ENCODE data around the gene ANKRD40CL.
A peak's percentile ranks its signal among the peaks of the same experiment; 100 is the strongest.

ANKRD40CL gene

GRCh38 chr17:50800196-50800700, 32.9 kb upstream of the ANKRD40CL start:
- no peak overlapping the region for H3K4me3 Mint-ChIP-seq
- no peaks in the 10 kb centered on the region for H3K36me3 Mint-ChIP-seq (ENCODE audit: insufficient read depth)
- no peaks in the 10 kb centered on the region for H3K4me1 Mint-ChIP-seq (ENCODE audit: low read depth in 2 of 2)
- no peaks in the 10 kb centered on the region for H3K9me3 Mint-ChIP-seq
- H3K27me3 Mint-ChIP-seq, result peaks cover 0 to 7% of the 10 kb centered on the region in 2 donors
- no peak overlapping the region for H3K27ac Mint-ChIP-seq
- no peak for DNase-seq
- ATAC-seq (replicated peaks), result no peak

GRCh38 chr17:50799582-50799981, 32.3 kb upstream of the ANKRD40CL start:
- DNase-seq (no peak), ATAC-seq (replicated peaks) (no peak)
- Mint-ChIP-seq H3K4me1 (ENCODE audit: low read depth in 2 of 2) (no peaks in the 10 kb centered on the region), H3K27ac (no peak overlapping the region), H3K27me3 (peaks cover 0 to 7% of the 10 kb centered on the region in 2 donors), H3K36me3 (ENCODE audit: insufficient read depth) (no peaks in the 10 kb centered on the region), H3K4me3 (no peak overlapping the region), H3K9me3 (no peaks in the 10 kb centered on the region)

- DNase-seq (no peak), ATAC-seq (replicated peaks) (no peak)
- H3K9me3 Mint-ChIP-seq, result no peaks in the 10 kb centered on the region
- H3K27ac Mint-ChIP-seq, result no peak overlapping the region
- H3K4me3 Mint-ChIP-seq, result no peak overlapping the region
- H3K4me1 Mint-ChIP-seq (ENCODE audit: low read depth in 2 of 2), result no peaks in the 10 kb centered on the region
- H3K27me3 Mint-ChIP-seq, result peaks cover 0 to 7% of the 10 kb centered on the region in 2 donors
- peaks cover 3% of the 10 kb centered on the region for H3K36me3 Mint-ChIP-seq (ENCODE audit: insufficient read depth)
Observed at GRCh38 chr17:50798424-50799288, 31.3 kb upstream of the ANKRD40CL start.

DNA sequence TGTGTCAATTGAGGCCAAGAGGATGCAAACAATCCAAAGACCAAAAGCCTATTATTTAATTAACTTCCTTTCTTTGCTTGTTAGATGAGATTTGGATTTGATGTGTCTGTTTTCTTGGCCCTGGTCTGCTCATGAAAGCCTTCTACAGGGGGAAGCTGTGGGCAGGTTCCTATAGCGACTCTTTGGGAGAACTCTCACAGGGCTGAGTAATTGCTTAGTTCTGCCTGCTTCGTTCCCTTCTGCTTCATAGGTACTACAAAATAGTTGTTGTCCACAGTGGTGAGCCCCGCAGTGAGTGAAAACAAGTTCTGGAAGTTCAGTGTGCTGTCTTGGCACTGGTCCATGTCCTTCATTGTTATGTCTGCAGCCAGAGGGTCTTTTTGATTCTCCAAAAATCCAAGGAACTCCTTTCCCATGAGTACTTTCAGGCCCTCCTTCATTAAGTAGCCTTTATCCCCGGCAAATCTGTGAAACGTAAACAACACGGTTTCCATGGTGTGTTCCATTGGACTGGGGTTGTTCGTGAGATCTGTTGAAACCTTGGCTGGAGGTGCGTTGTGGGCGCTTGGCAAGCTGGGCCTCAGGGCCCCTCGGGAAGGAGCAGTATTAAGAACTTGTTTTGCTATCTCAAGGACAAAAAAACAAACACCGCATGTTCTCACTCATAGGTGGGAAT, 30.0 kb upstream of the ANKRD40CL start:
- Mint-ChIP-seq H3K27ac (no peak overlapping the region), H3K4me1 (ENCODE audit: low read depth in 2 of 2) (no peaks in the 10 kb centered on the region), H3K4me3 (no peak overlapping the region), H3K36me3 (ENCODE audit: insufficient read depth) (peaks cover 3% of the 10 kb centered on the region), H3K27me3 (peaks cover 0 to 7% of the 10 kb centered on the region in 2 donors), H3K9me3 (no peaks in the 10 kb centered on the region)
- no peak for ATAC-seq (replicated peaks)
- DNase-seq, result no peak

GRCh38 chr17:50794361-50794760, 27.0 kb upstream of the ANKRD40CL start:
- no peaks in the 10 kb centered on the region for H3K9me3 Mint-ChIP-seq
- DNase-seq, result no peak
- no peak for ATAC-seq (replicated peaks)
- H3K27ac Mint-ChIP-seq, result no peak overlapping the region
- no peak overlapping the region for H3K4me3 Mint-ChIP-seq
- H3K27me3 Mint-ChIP-seq, result no peaks in the 10 kb centered on the region
- H3K4me1 Mint-ChIP-seq (ENCODE audit: low read depth in 2 of 2), result peaks cover 0 to 3% of the 10 kb centered on the region in 2 donors
- H3K36me3 Mint-ChIP-seq (ENCODE audit: insufficient read depth), result peaks cover 3% of the 10 kb centered on the region

- Mint-ChIP-seq H3K4me1 (ENCODE audit: low read depth in 2 of 2) (peaks cover 0 to 3% of the 10 kb centered on the region in 2 donors), H3K4me3 (no peak overlapping the region), H3K9me3 (no peaks in the 10 kb centered on the region), H3K36me3 (ENCODE audit: insufficient read depth) (peaks cover 7% of the 10 kb centered on the region), H3K27ac (no peak overlapping the region), H3K27me3 (no peaks in the 10 kb centered on the region)
- DNase-seq (no peak), ATAC-seq (replicated peaks) (no peak)
Observed at GRCh38 chr17:50793007-50793406, 25.7 kb upstream of the ANKRD40CL start.

DNA sequence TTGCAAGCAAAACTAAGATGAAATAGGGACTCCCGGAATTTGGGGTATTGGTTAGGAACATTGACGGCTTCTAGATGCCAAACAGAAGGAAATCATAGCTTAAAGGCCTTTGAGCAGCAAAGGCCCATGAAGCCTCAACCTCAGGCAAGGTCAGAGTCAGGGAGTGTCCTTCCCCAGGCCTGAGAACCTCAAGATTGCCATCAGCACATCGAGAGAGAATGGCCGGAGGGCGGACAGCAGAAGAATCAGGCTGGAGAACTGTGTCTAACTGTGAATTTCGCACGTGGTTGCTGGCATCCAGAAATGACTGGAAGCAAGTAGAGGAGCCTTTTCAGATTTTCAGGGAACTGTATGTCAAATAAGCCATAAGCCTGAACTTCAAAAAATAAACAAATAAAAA, 24.8 kb upstream of the ANKRD40CL start:
- Mint-ChIP-seq H3K4me3 (no peak overlapping the region), H3K36me3 (ENCODE audit: insufficient read depth) (peaks cover 7% of the 10 kb centered on the region), H3K4me1 (ENCODE audit: low read depth in 2 of 2) (peaks cover 0 to 6% of the 10 kb centered on the region in 2 donors), H3K9me3 (no peaks in the 10 kb centered on the region), H3K27me3 (no peaks in the 10 kb centered on the region), H3K27ac (no peak overlapping the region)
- ATAC-seq (replicated peaks) (no peak), DNase-seq (no peak)

GRCh38 chr17:50790618-50791017, 23.3 kb upstream of the ANKRD40CL start:
- Mint-ChIP-seq H3K36me3 (ENCODE audit: insufficient read depth) (peaks cover 7% of the 10 kb centered on the region), H3K4me3 (no peak overlapping the region), H3K27ac (no peak overlapping the region), H3K4me1 (ENCODE audit: low read depth in 2 of 2) (peaks cover 0 to 10% of the 10 kb centered on the region in 2 donors), H3K27me3 (no peaks in the 10 kb centered on the region), H3K9me3 (no peaks in the 10 kb centered on the region)
- no peak for DNase-seq
- no peak for ATAC-seq (replicated peaks)

DNA sequence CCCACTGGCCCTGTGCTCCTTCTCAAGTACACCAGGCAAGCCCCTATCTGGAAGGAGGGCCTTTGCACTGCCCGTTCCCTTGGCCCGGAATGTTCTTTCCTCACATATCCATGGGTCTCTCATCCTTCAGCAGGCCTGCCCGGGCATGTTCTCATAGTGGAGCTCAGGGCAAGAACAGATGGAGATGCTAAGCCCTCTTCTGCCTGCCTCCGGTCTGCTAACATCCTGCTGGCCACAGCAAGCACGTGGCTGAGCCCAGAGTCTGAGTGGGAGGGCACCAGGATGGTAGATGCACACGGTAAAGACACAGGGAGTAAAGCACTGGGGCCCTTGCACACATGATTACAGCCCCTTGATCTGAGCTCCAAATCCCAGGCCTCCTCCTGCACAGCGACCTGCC, 19.8 kb upstream of the ANKRD40CL start:
- Mint-ChIP-seq H3K9me3 (no peaks in the 10 kb centered on the region), H3K36me3 (ENCODE audit: insufficient read depth) (peaks cover 8% of the 10 kb centered on the region), H3K4me3 (no peak overlapping the region), H3K27ac (peak overlapping the region in 1 of 2 donors; percentile 29), H3K4me1 (ENCODE audit: low read depth in 2 of 2) (peaks cover 6 to 17% of the 10 kb centered on the region in 2 donors), H3K27me3 (no peaks in the 10 kb centered on the region)
- DNase-seq (no peak), ATAC-seq (replicated peaks) (no peak)

- H3K9me3 Mint-ChIP-seq, result no peaks in the 10 kb centered on the region
- H3K27me3 Mint-ChIP-seq, result no peaks in the 10 kb centered on the region
- peaks cover 8% of the 10 kb centered on the region for H3K36me3 Mint-ChIP-seq (ENCODE audit: insufficient read depth)
- H3K4me3 Mint-ChIP-seq, result no peak overlapping the region
- ATAC-seq (replicated peaks) (no peak), DNase-seq (no peak)
- no peak overlapping the region for H3K27ac Mint-ChIP-seq
- peaks cover 6 to 21% of the 10 kb centered on the region in 2 donors for H3K4me1 Mint-ChIP-seq (ENCODE audit: low read depth in 2 of 2)
Observed at GRCh38 chr17:50785946-50786570, 18.7 kb upstream of the ANKRD40CL start.

DNA sequence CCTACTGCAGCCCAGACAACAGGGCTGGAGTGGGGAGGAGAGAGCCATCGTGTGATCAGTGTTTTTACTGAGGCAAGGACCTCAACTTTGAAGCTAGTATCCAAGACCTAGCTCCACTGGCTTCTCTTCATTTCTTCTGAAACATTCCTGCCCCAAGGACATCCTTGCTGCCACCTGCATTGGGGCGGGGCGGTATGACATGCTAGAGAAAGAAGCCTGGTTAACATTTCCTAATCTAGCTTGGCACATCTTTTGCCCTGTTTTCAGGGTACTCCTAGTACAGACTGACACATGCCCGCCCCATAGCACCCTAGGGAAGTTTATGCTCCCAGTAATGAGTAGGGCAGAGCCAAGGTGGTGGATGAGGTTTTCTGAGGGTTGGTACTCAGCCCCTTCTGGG, 17.8 kb upstream of the ANKRD40CL start:
- no peak for ATAC-seq (replicated peaks)

GRCh38 chr17:50783905-50784304, 16.6 kb upstream of the ANKRD40CL start:
- Mint-ChIP-seq H3K4me1 (ENCODE audit: low read depth in 2 of 2) (peaks cover 18 to 29% of the 10 kb centered on the region in 2 donors), H3K36me3 (ENCODE audit: insufficient read depth) (peaks cover 18% of the 10 kb centered on the region), H3K27ac (no peak overlapping the region), H3K27me3 (no peaks in the 10 kb centered on the region), H3K4me3 (no peak overlapping the region), H3K9me3 (no peaks in the 10 kb centered on the region)
- DNase-seq (no peak), ATAC-seq (replicated peaks) (no peak)

More for the DNA sequence above, 17.8 kb upstream of the ANKRD40CL start:
- no peak for DNase-seq
- Mint-ChIP-seq H3K36me3 (ENCODE audit: insufficient read depth) (peaks cover 11% of the 10 kb centered on the region), H3K4me1 (ENCODE audit: low read depth in 2 of 2) (peaks cover 8 to 21% of the 10 kb centered on the region in 2 donors), H3K4me3 (no peak overlapping the region), H3K9me3 (no peaks in the 10 kb centered on the region), H3K27ac (no peak overlapping the region), H3K27me3 (no peaks in the 10 kb centered on the region)

DNA sequence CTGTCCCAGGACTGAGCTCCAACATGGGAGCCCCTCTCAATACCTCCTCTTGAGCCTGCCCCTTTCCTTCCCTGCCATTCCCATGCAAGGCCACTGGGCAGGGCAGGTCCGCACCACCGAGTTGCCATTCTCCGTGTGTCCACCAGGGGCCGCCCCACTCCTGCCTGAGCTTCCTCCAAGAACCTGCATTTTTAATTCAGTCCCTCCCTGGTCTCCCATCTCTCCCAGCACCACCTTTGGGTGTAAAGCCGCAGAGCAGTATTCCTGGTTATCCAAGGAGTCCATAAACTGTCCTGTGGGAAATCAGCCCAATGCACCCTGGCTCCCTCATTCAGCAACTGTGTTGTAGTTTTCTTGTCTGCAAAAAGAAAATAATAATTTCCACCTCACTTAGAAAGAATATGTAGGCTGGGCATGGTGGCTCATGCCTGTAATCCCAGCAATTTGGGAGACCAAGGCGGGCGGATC, 15.9 kb upstream of the ANKRD40CL start:
- H3K4me3 Mint-ChIP-seq, result peak overlapping the region; percentile 46 to 62
- peaks cover 18 to 33% of the 10 kb centered on the region in 2 donors for H3K4me1 Mint-ChIP-seq (ENCODE audit: low read depth in 2 of 2)
- ATAC-seq (replicated peaks) (peak; percentile 49), DNase-seq (peak; percentile 72 to 79 (median 78))
- no peaks in the 10 kb centered on the region for H3K27me3 Mint-ChIP-seq
- no peaks in the 10 kb centered on the region for H3K9me3 Mint-ChIP-seq
- peaks cover 14% of the 10 kb centered on the region for H3K36me3 Mint-ChIP-seq (ENCODE audit: insufficient read depth)
- no peak overlapping the region for H3K27ac Mint-ChIP-seq

Data from effector memory CD8-positive, alpha-beta T cell (primary cell).